Smooth muscle cell (in vitro differentiated cells): ENCODE results near the gene IRF2BP2. TPM values are rescaled to one million over a fixed set of nuclear protein-coding genes. Genes with fewer than 3 reads are reported as not detected.
A peak's percentile ranks its signal among the peaks of the same experiment; 100 is the strongest.

Experiments
- DNase-seq: peaks from one replicate; lab custom pipeline; 2025; ENCODE audit not compliant: unreplicated experiment; lab: John Stamatoyannopoulos, UW
- H2AFZ ChIP-seq: fragments of 200-600 bp; sonication (generic); 2 replicates; pipeline ENCODE4 v1.6.0; 2016; ENCODE audit warnings: antibody characterized with exemption, low read depth, mild to moderate bottlenecking
- H3F3A ChIP-seq: fragments of 200-600 bp; sonication (generic); 2 replicates; pipeline ENCODE4 v1.6.0; 2017; ENCODE audit warnings: antibody characterized with exemption, low read depth
- H3K27ac ChIP-seq: fragments of 200-600 bp; sonication (generic); 2 replicates; pipeline ENCODE4 v1.5.1; 2016; ENCODE audit warnings: low read depth, mild to moderate bottlenecking
- H3K27me3 ChIP-seq: fragments of 200-600 bp; sonication (generic); 2 replicates; pipeline ENCODE4 v1.6.1; 2016; ENCODE audit warnings: low read depth, mild to moderate bottlenecking
- H3K36me3 ChIP-seq: fragments of 200-600 bp; sonication (generic); 2 replicates; pipeline ENCODE4 v1.5.1; 2016; ENCODE audit warnings: low read depth
- H3K4me1 ChIP-seq: fragments of 200-600 bp; sonication (generic); 2 replicates; pipeline ENCODE4 v1.5.1; 2016; ENCODE audit warnings: low read depth
- H3K4me2 ChIP-seq: fragments of 200-600 bp; sonication (generic); 2 replicates; pipeline ENCODE4 v1.6.0; 2016; ENCODE audit warnings: mild to moderate bottlenecking
- H3K4me3 ChIP-seq: fragments of 200-600 bp; sonication (generic); 2 replicates; pipeline ENCODE4 v1.5.1; 2016; ENCODE audit warnings: mild to moderate bottlenecking
- H3K79me2 ChIP-seq: fragments of 200-600 bp; sonication (generic); 2 replicates; pipeline ENCODE4 v1.6.0; 2016; ENCODE audit warnings: low read depth, mild to moderate bottlenecking
- H3K9ac ChIP-seq: fragments of 200-600 bp; sonication (generic); 2 replicates; pipeline ENCODE4 v1.6.0; 2016; ENCODE audit warnings: low read depth
- H3K9me3 ChIP-seq: fragments of 200-600 bp; sonication (generic); replicated peaks from 2 replicates; pipeline ENCODE4 v1.5.1; 2016; ENCODE audit warnings: low read depth
- H4K20me1 ChIP-seq: fragments of 200-600 bp; sonication (generic); 2 replicates; pipeline ENCODE4 v1.6.0; 2016; ENCODE audit warnings: low read depth
- WGBS: methylation state at CpG from one replicate; pipeline ENCODE4 v1.1.7; 2016; ENCODE audit warnings: low lambda C conversion rate; 5-methylcytosine and 5-hydroxymethylcytosine counted together
- polyA plus RNA-seq: library from polyadenylated mRNA; unstranded; fragments of >200 nt; fragmentation: Nextera tagmentation; extraction: Ambion mirVana; gene quantifications from 2 replicates; pipeline ENCODE4 v1.2.1, GENCODE V29; 2016
- total RNA-seq: library from RNA; depleted of rRNA; stranded (reverse); fragments of >200 nt; gene quantifications from 2 replicates; pipeline ENCODE4 v1.2.3, GENCODE V29; 2014
- TF ChIP-seq, protein P1 (sequence below): fragments of 200-600 bp; sonication (generic); IDR thresholded peaks from 2 replicates; pipeline ENCODE4 v1.5.1; 2017; ENCODE audit warnings: borderline replicate concordance, mild to moderate bottlenecking, antibody characterized with exemption; ENCODE audit not compliant: insufficient read depth, poor library complexity, severe bottlenecking

The IRF2BP2 gene
- total and polyA plus RNA-seq, 2 experiments from 2014 or later = 40.3 to 89.5 TPM

DNA sequence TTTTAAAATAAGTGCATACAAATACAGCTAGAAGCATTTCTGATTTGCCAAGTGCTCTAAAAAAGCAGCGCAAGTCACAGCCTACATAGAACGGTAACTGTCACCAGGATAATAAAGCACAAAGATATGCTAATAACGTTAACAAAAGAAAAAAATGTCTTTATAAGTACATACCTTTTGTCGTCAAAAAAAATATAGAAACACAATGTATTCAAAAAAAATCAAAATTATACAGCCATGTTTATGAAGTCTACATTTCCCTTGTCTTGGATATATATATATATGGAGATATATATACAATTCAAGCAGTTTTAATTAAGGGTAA, 3.2 kb downstream of the IRF2BP2 start:
- Histone ChIP-seq H4K20me1 (peaks cover 46% of the 10 kb centered on the region), H3K4me3 (peak overlapping the region; percentile 82), H3K4me1 (peaks cover 49% of the 10 kb centered on the region), H3K27ac (peak overlapping the region; percentile 97), H2AFZ (no peak overlapping the region), H3F3A (peaks cover 44% of the 10 kb centered on the region), H3K9ac (peak overlapping the region; percentile 90), H3K36me3 (no peaks in the 10 kb centered on the region), H3K4me2 (peak overlapping the region; percentile 99), H3K27me3 (no peaks in the 10 kb centered on the region), H3K79me2 (peaks cover 70% of the 10 kb centered on the region), H3K9me3 (no peaks in the 10 kb centered on the region)
- TF ChIP-seq, protein P1, sequence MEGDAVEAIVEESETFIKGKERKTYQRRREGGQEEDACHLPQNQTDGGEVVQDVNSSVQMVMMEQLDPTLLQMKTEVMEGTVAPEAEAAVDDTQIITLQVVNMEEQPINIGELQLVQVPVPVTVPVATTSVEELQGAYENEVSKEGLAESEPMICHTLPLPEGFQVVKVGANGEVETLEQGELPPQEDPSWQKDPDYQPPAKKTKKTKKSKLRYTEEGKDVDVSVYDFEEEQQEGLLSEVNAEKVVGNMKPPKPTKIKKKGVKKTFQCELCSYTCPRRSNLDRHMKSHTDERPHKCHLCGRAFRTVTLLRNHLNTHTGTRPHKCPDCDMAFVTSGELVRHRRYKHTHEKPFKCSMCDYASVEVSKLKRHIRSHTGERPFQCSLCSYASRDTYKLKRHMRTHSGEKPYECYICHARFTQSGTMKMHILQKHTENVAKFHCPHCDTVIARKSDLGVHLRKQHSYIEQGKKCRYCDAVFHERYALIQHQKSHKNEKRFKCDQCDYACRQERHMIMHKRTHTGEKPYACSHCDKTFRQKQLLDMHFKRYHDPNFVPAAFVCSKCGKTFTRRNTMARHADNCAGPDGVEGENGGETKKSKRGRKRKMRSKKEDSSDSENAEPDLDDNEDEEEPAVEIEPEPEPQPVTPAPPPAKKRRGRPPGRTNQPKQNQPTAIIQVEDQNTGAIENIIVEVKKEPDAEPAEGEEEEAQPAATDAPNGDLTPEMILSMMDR = no peak
- 18% methylated on average over 4 of the region's 4 CpGs for WGBS
- no peak for DNase-seq

DNA sequence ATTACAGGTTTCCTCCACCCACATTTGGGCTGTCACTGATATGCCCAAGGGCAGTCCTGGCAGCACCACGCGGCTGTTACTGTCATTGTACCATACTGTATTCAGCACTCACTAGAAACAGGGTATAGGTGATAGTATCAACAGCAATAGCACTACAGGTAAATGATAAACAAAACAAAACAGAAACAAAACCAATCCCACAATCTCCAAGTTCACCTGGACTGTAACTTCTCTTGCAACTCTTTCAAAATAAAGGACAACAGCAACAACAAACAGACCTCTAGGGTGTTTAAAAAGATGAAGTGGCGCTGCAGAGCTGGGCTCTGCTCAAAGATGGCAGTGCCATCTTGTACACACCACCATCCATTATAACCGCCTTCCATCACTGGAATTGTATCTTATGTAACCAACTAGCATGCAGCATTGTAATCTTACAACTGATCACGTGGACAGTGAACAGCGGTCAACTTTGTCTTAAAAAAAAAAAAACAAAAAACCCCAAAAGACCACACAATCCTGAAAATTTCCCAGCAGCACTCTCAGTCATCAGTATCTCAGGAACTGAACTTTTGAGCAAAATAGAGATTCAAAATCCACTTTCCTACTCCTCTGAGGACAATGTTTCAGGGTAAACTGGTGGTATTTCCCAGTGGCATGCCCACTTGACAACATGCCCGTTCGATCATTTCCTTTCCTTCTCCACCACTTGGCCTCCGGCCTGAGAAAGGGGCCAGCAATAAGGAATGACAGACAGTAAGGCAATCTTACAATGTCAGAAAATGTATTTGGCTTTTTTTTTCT, 3.8 kb downstream of the IRF2BP2 start:
- Histone ChIP-seq H2AFZ (no peak overlapping the region), H3K27ac (peak overlapping the region; percentile 97), H3K9me3 (no peaks in the 10 kb centered on the region), H4K20me1 (peaks cover 46% of the 10 kb centered on the region), H3F3A (peaks cover 47% of the 10 kb centered on the region), H3K4me2 (peak overlapping the region; percentile 99), H3K36me3 (no peaks in the 10 kb centered on the region), H3K79me2 (peaks cover 70% of the 10 kb centered on the region), H3K27me3 (no peaks in the 10 kb centered on the region), H3K9ac (peak overlapping the region; percentile 90), H3K4me3 (peak overlapping the region; percentile 82), H3K4me1 (peaks cover 50% of the 10 kb centered on the region)
- TF ChIP-seq, protein P1 = no peak
- no peak for DNase-seq
- whole genome bisulfite sequencing = 13% methylated on average over 9 of the region's 9 CpGs

DNA sequence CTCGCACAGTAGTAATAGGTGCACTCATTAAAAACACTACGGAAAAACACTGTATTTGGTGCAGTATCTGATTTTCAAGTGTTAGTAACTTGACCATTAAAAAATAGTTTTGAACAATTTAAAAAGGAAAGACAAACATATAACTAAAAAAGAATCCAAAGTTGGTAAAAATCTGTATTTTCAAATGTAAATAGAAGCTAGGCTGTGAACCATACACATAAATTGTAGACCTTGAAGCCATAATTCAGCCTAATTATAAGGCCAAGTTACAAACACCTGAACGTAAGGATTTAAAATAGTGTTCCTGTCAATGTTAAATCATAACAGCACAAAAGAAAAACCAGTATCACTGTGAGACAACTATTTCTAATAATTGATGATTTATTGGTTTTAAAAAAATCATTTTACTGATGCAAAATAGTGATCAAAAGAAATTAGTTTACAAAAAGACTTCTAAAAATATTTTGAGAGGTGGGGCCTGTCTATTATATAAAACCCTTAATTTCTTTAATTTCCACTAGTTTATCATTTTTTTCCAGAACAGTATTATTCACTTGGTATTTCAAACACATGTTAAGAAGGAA, 4.5 kb downstream of the IRF2BP2 start:
- no peaks in the 10 kb centered on the region for H3K27me3 ChIP-seq
- H4K20me1 ChIP-seq = peaks cover 46% of the 10 kb centered on the region
- no peak overlapping the region for H2AFZ ChIP-seq
- H3K4me2 ChIP-seq = peak overlapping the region; percentile 99
- TF ChIP-seq, protein P1 = no peak
- H3F3A ChIP-seq = peaks cover 53% of the 10 kb centered on the region
- H3K27ac ChIP-seq = peak overlapping the region; percentile 97
- H3K4me3 ChIP-seq = peak overlapping the region; percentile 82
- peaks cover 70% of the 10 kb centered on the region for H3K79me2 ChIP-seq
- peaks cover 57% of the 10 kb centered on the region for H3K4me1 ChIP-seq
- H3K9ac ChIP-seq = peak overlapping the region; percentile 90
- no peak for DNase-seq
- H3K36me3 ChIP-seq = no peaks in the 10 kb centered on the region
- no peaks in the 10 kb centered on the region for H3K9me3 ChIP-seq
- 12% methylated on average over 3 of the region's 3 CpGs for WGBS
